Stimulated activated CD4-positive, alpha-beta T cell treated with anti-CD3 and anti-CD28 coated beads, Interleukin-12 subunit alpha, Interleukin-12 subunit beta, amount 100 ng/mL, for 48 hours (primary cell): ENCODE results near the gene COL15A1.

Source experiments
- DNase-seq, 3 donors: peaks; one replicate each; pipeline ENCODE4 v3.0.0-alpha.2; 2020; ENCODE audit warnings: low read depth in 2 of 3, low spot score in 1 of 3

The COL15A1 gene

GRCh38 chr9:99103901-99104458, 160.3 kb downstream of the COL15A1 start:
- DNase-seq = no peak

DNA sequence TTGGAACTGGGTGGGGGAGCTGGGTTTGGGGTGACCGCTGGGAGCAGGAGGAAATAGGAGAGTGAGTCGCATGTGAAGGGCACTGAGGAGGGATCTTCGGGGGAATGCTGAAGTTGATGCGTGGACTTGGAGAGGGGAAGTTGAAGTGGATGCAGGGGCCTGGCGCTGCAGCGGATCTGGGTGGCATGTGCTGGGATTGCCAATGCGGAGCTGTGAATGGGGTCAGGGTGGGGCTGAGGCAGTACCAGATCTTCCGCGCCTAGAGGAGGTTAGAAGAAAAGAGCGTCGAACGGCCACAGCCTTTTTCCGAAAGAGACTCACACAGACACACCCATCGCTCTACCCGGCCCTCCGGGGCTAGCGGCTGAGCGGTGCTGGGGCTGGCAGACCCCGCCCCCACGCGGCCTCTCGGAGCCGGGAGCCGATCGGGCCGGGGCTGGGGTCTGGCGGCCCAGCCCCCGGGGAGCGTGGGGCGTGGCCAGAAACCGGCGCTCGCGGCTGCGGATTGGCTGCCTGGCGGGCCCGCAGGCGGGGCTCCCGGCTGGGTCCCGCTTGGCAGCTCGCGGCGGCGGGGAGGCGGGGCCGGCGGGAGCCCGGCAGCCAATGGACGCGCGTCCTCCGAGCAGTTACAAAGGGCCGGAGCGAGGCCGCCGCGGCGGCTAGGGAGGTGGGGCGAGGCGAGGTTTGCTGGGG, 160.9 kb downstream of the COL15A1 start, which contains the start of gene TGFBR1:
Gene TGFBR1, plus strand, starts transcription at position 655 of the 693 bp plus-strand sequence. CDS start 93 bp downstream, outside the sequence.
- peak; percentile 80 to 90 (median 81) for DNase-seq

DNA sequence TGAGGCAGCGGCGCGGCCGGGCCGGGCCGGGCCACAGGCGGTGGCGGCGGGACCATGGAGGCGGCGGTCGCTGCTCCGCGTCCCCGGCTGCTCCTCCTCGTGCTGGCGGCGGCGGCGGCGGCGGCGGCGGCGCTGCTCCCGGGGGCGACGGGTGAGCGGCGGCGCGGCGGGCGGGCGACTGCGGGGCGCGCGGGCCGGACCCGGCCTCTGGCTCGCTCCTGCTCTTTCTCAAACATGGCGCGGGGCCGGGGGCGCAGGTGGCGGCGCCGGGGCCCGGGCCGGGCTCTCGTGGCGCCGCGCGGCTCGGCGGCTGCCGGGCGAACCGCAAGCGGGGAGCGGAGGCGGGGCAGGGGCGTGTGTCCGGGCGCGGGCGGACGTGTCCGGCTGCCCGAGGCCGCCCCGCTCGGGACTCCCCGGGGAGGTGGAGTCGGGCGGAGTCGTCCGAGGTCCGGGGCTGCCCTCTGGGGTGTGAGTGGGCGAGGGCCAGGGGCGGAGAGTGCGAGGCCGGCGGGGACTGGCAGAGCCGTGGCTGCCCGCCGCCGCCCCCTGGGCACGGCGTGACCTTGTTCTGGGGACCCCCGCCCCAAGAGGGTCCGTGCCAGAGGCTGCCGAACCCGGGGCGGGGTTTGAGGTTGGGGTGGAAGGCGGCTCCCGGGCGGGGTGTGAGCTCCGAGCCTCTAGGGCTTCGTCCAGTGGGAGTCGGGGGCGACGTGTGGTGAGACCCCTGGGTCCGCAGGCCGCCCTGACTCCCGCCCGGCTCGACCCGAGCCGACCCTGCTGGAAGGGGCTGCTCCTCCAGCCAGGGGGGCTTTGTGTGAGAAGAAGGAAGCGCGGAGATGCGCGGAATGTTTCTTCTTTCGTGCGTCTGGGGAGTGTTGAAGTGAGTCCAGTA, 161.7 kb downstream of the COL15A1 start:
- peak in 1 of 3 donors; percentile 35 for DNase-seq

GRCh38 chr9:99106044-99106375, 162.3 kb downstream of the COL15A1 start:
- DNase-seq = no peak

- DNase-seq = no peak
Measured at GRCh38 chr9:99107421-99107820, 163.7 kb downstream of the COL15A1 start.

- DNase-seq = no peak
Measured at GRCh38 chr9:99108131-99108530, 164.4 kb downstream of the COL15A1 start.

- no peak for DNase-seq
Measured at GRCh38 chr9:99109522-99109921, 165.8 kb downstream of the COL15A1 start.

GRCh38 chr9:99112750-99113413, 169.2 kb downstream of the COL15A1 start:
- no peak for DNase-seq

DNA sequence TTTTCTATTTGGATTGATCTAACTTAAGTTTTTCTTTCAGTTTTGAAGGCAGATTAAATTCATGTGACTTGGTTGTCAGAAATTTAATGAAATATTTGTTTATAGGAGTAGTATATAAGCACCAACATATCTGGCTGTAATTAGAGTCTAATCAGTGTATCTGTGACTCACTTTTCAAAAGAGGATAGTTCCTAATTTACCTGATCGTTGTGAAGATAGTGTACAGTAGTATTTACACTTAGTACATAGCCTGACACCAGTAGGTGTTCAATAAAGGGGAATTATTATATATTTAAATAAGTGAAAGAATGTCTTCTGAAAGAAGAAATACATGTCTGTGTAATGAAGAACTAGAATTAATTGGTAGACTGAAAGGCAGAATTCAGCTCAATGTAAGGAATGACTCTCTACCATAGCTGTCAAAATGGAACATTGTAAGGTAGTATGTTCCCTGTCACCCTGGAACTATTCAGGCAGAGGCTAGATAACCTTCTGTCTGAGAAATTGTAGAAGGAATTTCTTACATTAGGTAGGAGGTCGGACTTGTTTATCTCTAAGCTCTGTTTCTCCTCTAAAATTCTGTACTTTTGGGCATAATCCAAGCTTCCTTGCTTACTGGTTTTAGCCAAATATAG, 169.8 kb downstream of the COL15A1 start:
- no peak for DNase-seq

DNA sequence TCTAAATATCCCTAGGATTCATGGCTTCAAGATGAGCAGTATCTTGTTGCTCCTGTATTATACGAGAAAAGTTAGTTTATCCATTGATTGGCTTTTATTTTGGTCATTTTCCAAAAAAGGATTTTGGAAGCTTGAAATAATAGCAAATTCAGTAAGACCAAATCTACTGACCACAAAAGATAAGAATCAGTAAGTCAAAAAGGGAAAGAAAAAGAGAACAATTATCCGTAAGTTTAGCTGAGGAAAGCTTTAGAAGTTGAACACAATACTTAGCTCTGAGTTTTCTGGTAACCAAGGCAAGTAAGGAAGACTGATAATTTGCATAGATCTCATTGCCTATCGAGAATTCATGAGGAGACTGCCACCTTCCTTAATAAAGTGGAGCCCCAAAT, 170.3 kb downstream of the COL15A1 start:
- no peak for DNase-seq

DNA sequence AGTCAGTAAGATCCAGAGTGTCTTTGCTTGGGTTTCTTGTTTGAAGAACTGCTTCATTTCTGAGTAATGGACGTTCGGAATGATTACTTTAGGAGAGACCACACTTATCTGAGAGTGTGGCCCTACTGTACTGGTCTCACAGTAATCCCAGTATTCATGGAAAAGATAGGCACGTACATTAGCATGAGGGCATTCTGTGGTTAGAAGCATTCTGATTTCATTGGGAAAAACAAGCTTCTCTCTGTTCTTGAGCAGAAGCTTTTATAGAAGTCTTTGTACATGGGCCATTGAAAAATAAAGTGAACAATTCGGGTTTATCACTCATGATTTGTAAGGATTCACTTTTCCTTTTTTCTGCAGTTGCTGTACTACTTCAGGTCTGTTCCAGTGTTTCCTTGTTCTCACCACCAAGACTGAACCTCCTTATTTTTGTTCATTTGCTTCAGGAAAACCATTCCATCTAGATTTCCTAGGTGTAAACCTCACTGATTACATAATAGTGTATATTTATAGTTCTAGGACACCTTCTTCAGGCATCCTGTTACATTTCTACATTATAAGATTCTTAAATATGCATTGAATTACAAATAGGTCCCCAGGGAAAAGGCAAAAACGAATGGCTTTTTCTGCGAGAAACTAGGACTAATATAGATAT, 171.3 kb downstream of the COL15A1 start:
- no peak for DNase-seq

- no peak for DNase-seq
Measured at GRCh38 chr9:99116003-99116411, 172.3 kb downstream of the COL15A1 start.

DNA sequence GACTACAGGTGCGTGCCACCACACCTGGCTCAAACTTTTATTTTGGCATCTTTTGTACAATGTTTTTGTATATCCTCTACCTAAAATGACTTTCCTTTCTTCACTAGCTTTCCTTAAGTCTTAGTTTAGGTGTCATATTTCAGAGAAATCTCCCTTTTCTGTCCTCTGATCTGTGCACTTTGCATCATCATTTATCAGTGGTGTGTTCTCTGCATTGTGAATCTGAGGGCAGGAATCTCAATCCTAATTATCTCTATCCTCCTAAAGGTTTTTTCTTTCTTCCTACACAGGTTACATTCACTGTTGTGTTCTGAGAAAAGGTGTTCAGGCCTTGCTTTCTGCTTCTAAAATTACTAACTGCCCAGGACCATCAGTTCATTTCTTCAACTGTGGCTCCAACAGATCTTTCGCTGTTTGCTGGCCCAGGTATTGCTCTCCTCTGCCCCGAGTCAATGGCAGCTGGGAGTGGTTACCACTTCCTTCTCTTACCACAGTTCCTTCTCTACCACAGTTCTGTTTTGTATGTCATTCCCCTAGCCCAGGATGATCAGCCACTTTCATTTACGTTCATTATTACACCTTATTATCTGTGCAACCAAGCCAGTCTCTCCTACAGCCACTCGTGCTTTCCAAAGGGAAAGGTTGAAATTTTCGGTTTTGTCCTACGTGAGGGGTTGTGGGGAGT, 175.2 kb downstream of the COL15A1 start:
- peak; percentile 21 to 49 (median 33) for DNase-seq

- no peak for DNase-seq
Measured at GRCh38 chr9:99119976-99120655, 176.4 kb downstream of the COL15A1 start.
